ENCODE data around the gene HMMR.

Gene HMMR

GRCh38 chr5:163467682-163468081 is 7.2 kb downstream of the HMMR start:
- no peak for DNase-seq (ENCODE audit: extremely low read depth, low read depth)
- H3K4me3 ChIP-seq (replicated peaks; ENCODE audit: low read depth, low read length) = no peak overlapping the region
- TF ChIP-seq, protein P1, sequence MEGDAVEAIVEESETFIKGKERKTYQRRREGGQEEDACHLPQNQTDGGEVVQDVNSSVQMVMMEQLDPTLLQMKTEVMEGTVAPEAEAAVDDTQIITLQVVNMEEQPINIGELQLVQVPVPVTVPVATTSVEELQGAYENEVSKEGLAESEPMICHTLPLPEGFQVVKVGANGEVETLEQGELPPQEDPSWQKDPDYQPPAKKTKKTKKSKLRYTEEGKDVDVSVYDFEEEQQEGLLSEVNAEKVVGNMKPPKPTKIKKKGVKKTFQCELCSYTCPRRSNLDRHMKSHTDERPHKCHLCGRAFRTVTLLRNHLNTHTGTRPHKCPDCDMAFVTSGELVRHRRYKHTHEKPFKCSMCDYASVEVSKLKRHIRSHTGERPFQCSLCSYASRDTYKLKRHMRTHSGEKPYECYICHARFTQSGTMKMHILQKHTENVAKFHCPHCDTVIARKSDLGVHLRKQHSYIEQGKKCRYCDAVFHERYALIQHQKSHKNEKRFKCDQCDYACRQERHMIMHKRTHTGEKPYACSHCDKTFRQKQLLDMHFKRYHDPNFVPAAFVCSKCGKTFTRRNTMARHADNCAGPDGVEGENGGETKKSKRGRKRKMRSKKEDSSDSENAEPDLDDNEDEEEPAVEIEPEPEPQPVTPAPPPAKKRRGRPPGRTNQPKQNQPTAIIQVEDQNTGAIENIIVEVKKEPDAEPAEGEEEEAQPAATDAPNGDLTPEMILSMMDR (IDR thresholded peaks at IDR 0.05; ENCODE audit: low read depth, low read length, missing control alignments) = no peak

GRCh38 chr5:163473635-163474243 is 13.3 kb downstream of the HMMR start:
- no peak overlapping the region for H3K4me3 ChIP-seq (replicated peaks; ENCODE audit: low read depth, low read length)
- no peak for DNase-seq (ENCODE audit: extremely low read depth, low read depth)

GRCh38 chr5:163475411-163475810 is 15.0 kb downstream of the HMMR start:
- no peak overlapping the region for H3K4me3 ChIP-seq (replicated peaks; ENCODE audit: low read depth, low read length)
- TF ChIP-seq, protein P1 (IDR thresholded peaks at IDR 0.05; ENCODE audit: low read depth, low read length, missing control alignments) = no peak
- no peak for DNase-seq (ENCODE audit: extremely low read depth, low read depth)

More at GRCh38 chr5:163473635-163474243, 13.3 kb downstream of the HMMR start:
- TF ChIP-seq, protein P1 (IDR thresholded peaks at IDR 0.05; ENCODE audit: low read depth, low read length, missing control alignments) = no peak

GRCh38 chr5:163478126-163478981 is 17.9 kb downstream of the HMMR start:
- TF ChIP-seq, protein P1 (IDR thresholded peaks at IDR 0.05; ENCODE audit: low read depth, low read length, missing control alignments) = no peak
- no peak overlapping the region for H3K4me3 ChIP-seq (replicated peaks; ENCODE audit: low read depth, low read length)
- no peak for DNase-seq (ENCODE audit: extremely low read depth, low read depth)

GRCh38 chr5:163478982-163479271 is 18.5 kb downstream of the HMMR start:
- DNase-seq (ENCODE audit: extremely low read depth, low read depth) = no peak
- TF ChIP-seq, protein P1 (IDR thresholded peaks at IDR 0.05; ENCODE audit: low read depth, low read length, missing control alignments) = no peak
- no peak overlapping the region for H3K4me3 ChIP-seq (replicated peaks; ENCODE audit: low read depth, low read length)

DNA sequence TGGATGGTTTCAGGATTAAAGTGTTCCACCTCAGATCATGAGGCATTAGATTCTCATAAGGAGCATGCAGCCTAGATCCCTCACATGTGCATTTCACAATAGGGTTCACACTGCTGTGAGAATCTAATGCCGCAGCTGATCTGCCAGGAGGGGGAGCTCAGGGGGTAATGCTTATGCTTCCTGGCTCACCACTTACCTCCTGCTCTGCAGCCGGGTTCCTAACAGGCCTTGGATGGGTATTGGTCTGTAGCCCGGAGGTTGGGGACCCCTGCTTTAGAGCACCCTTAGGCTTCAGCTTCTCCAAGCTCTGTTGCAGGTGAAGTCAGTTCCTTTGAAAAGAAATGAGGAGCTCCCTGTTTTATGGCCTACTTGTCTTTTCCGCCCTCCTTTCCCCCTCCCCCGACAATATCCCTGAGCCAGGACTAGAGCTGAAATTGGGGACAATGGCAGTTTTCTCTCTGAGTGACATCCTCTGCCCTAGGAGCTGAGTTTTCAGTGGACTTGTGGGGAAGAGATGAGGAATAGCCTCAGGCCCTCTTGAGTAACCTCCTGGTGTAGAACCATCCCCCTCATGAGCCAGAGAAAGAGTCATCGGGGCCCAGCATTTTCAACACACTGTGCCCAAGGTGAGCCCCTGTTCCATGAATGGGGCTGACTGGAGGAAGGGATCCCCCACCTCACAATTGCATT is 28.8 kb downstream of the HMMR start:
- DNase-seq (ENCODE audit: extremely low read depth, low read depth) = no peak
- no peak overlapping the region for H3K4me3 ChIP-seq (replicated peaks; ENCODE audit: low read depth, low read length)
- TF ChIP-seq, protein P1 (IDR thresholded peaks at IDR 0.05; ENCODE audit: low read depth, low read length, missing control alignments) = peak; percentile 46

Data from HFF-Myc (cell line).